Osteoblast (primary cell): ENCODE measurements around the gene PSMC3IP. TPM values are rescaled to one million over a fixed set of nuclear protein-coding genes. Genes with fewer than 3 reads are reported as not detected.
A peak's percentile ranks its signal among the peaks of the same experiment; 100 is the strongest.

Experiments
- DNase-seq: peaks from one replicate; pipeline ENCODE4 v3.0.0; 2011; ENCODE audit warnings: low spot score, mixed read lengths; ENCODE audit not compliant: insufficient read length; ENCODE audit errors: missing footprints
- H2AFZ ChIP-seq: 2 replicates; pipeline ENCODE4 v1.6.0; 2011; ENCODE audit warnings: mild to moderate bottlenecking, low read length
- H3K27ac ChIP-seq: 2 replicates; pipeline ENCODE4 v1.5.1; 2011; ENCODE audit warnings: mild to moderate bottlenecking, low read depth, low read length, moderate library complexity
- H3K27me3 ChIP-seq: 2 replicates; pipeline ENCODE4 v1.6.0; 2012; ENCODE audit warnings: mild to moderate bottlenecking, control low read depth, inconsistent platforms, low read length, moderate library complexity; ENCODE audit not compliant: insufficient read depth
- H3K36me3 ChIP-seq: 2 replicates; pipeline ENCODE4 v1.5.1; 2011; ENCODE audit warnings: mild to moderate bottlenecking, low read length, control low read depth, moderate library complexity; ENCODE audit not compliant: insufficient read depth
- H3K4me1 ChIP-seq: 2 replicates; pipeline ENCODE4 v1.5.1; 2011; ENCODE audit warnings: mild to moderate bottlenecking, low read length, control low read depth, moderate library complexity; ENCODE audit not compliant: insufficient read depth
- H3K4me2 ChIP-seq: 2 replicates; pipeline ENCODE4 v1.6.0; 2011; ENCODE audit warnings: mild to moderate bottlenecking, low read length; ENCODE audit not compliant: insufficient read depth
- H3K4me3 ChIP-seq: fragments of 200-600 bp; sonication (generic); 3 replicates; pipeline ENCODE4 v1.5.1; 2012; ENCODE audit warnings: mild to moderate bottlenecking, low read length, inconsistent platforms; ENCODE audit not compliant: insufficient read depth
- H3K79me2 ChIP-seq: 2 replicates; pipeline ENCODE4 v1.6.0; 2012; ENCODE audit warnings: mild to moderate bottlenecking, low read length, control low read depth, inconsistent platforms; ENCODE audit not compliant: insufficient read depth
- H3K9me3 ChIP-seq: 2 replicates; pipeline ENCODE4 v1.5.1; 2011; ENCODE audit warnings: low read depth, low read length, control low read depth
- H4K20me1 ChIP-seq: 2 replicates; pipeline ENCODE4 v1.6.0; 2012; ENCODE audit warnings: mild to moderate bottlenecking, low read length, control low read depth; ENCODE audit not compliant: insufficient read depth
- total RNA-seq: library from RNA; depleted of rRNA; stranded (reverse); fragments of >200 nt; gene quantifications from 2 replicates; pipeline ENCODE4 v1.2.3, GENCODE V29; 2012
- TF ChIP-seq, protein P1 (sequence below): IDR thresholded peaks from 2 replicates; pipeline ENCODE4 v1.5.1; 2011; ENCODE audit warnings: mild to moderate bottlenecking, low read depth, low read length, moderate library complexity; ENCODE audit errors: extremely low read depth

Gene PSMC3IP
- total RNA-seq, 1 donor: 1.8 TPM

DNA sequence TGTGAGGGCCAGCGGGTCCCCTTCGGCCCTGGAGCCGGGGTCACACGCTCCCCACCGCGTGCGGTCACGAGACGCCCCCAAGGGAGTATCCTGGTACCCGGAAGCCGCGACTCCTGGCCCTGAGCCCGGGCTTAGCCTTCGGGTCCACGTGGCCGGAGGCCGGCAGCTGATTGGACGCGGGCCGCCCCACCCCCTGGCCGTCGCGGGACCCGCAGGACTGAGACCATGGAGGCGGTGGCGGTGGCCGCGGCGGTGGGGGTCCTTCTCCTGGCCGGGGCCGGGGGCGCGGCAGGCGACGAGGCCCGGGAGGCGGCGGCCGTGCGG is 41.5 kb downstream of the PSMC3IP start, which contains the start of gene NAGLU:
Gene NAGLU (plus strand): TSS at position 194 of the 324 bp plus-strand sequence. CDS start 32 bp downstream, at position 226.
- Histone ChIP-seq H3K4me1 (peaks cover 17% of the 10 kb centered on the region), H3K9me3 (no peaks in the 10 kb centered on the region), H3K4me3 (peak within 1 kb of the TSS; percentile 88), H4K20me1 (peaks cover 10% of the 10 kb centered on the region), H3K27ac (peak within 1 kb of the TSS; percentile 77), H2AFZ (peak within 1 kb of the TSS; percentile 72), H3K27me3 (no peaks in the 10 kb centered on the region), H3K79me2 (peaks cover 25% of the 10 kb centered on the region), H3K36me3 (peaks cover 17% of the 10 kb centered on the region), H3K4me2 (peak within 1 kb of the TSS; percentile 99)
- TF ChIP-seq, protein P1, sequence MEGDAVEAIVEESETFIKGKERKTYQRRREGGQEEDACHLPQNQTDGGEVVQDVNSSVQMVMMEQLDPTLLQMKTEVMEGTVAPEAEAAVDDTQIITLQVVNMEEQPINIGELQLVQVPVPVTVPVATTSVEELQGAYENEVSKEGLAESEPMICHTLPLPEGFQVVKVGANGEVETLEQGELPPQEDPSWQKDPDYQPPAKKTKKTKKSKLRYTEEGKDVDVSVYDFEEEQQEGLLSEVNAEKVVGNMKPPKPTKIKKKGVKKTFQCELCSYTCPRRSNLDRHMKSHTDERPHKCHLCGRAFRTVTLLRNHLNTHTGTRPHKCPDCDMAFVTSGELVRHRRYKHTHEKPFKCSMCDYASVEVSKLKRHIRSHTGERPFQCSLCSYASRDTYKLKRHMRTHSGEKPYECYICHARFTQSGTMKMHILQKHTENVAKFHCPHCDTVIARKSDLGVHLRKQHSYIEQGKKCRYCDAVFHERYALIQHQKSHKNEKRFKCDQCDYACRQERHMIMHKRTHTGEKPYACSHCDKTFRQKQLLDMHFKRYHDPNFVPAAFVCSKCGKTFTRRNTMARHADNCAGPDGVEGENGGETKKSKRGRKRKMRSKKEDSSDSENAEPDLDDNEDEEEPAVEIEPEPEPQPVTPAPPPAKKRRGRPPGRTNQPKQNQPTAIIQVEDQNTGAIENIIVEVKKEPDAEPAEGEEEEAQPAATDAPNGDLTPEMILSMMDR: no peak
- DNase-seq: peak; percentile 100

DNA sequence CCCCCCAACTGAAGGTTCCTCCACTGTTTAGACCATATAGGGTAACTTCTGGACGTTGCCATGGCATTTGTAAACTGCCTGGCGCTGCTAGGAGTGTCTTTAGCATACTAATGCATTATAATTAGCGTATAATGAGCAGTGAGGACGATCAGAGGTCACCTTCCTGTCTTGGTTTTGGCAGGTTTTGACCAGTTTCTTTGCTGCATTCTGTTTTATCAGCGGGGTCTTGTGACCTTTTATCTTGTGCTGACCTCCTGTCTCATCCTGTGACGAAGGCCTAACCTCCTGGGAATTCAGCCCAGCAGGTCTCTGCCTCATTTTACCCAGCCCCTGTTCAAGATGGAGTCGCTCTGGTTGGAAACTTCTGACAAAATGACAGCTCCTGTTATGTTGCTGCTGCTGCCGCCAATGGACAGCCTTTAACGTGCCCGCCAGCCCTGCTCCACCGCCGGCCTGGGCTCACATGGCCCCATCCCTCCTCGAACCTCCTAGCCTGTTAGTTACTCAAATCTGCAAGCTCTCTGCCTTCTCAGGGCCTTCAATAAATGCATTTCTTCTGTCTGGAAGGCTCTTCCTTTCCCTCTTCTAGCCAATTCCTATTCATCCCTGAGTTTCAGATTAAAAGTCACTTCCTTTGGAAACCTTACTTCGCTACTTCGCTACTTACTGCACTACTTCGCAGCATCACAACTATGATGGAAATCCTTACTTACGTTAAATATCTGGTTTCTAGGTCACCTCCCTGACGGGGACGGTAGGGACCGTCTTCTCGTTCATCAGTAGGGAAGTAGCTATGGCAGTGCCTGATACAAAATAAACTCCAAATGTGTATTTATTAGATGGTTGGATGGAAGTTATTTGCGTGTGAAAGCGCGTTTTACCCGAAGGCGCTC is 42.1 kb downstream of the PSMC3IP start:
- Histone ChIP-seq H3K4me3 (peak overlapping the region; percentile 88), H3K27me3 (no peaks in the 10 kb centered on the region), H2AFZ (peak overlapping the region; percentile 72), H3K79me2 (peaks cover 25% of the 10 kb centered on the region), H3K36me3 (peaks cover 13% of the 10 kb centered on the region), H3K4me2 (peak overlapping the region; percentile 99), H3K9me3 (no peaks in the 10 kb centered on the region), H4K20me1 (peaks cover 10% of the 10 kb centered on the region), H3K27ac (peak overlapping the region; percentile 77), H3K4me1 (peaks cover 17% of the 10 kb centered on the region)
- peak; percentile 11 for DNase-seq
- TF ChIP-seq, protein P1: no peak

DNA sequence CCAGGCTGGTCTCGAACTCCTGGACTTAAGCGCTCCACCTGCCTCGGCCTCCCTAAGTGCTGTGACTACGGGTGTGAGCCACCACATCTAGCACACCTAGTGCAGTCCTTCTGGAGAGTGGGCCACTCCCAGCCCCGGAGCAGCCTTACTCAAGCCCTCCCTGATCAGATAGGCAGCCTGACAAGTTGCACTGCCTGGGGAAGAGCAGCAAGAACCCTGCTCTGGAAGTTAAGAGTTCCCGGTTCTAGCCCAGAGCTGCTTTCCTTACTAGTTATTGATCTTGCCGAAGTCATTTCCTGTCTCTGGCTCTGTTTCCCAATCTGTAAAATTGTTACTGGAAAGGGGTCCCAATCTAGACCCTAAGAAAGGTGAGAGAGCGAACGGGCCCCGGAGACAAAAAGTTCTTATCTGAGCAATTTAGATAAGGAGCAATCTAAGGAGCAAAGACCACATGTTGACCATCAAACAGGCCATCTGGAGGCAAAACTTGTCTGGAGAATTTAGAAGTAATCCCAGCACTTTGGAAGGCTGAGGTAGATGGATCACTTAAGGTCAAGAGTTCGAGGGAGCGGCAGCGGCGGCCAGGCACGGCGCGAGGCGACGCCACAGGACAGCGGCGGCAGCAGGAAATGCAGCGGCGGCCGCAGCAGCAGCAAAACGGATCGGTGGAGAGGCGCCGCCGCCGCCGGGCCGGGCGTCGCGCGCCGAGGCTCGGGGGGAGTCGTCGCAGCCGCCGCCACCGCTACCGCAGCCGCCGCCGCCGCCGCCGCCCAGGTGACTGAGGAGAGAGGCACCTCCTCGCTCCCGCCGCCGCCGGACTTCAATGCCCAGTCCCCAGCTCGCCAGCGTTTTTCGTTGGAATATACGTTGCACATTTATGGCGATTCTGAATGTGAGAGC is 45.8 kb downstream of the PSMC3IP start:
- Histone ChIP-seq H3K4me3 (peak overlapping the region; percentile 75), H3K27ac (peak overlapping the region; percentile 25), H3K79me2 (peaks cover 7% of the 10 kb centered on the region), H2AFZ (peak overlapping the region; percentile 70), H3K36me3 (no peaks in the 10 kb centered on the region), H3K4me2 (peak overlapping the region; percentile 85), H4K20me1 (no peaks in the 10 kb centered on the region), H3K4me1 (peaks cover 16% of the 10 kb centered on the region), H3K27me3 (no peaks in the 10 kb centered on the region), H3K9me3 (no peaks in the 10 kb centered on the region)
- peak; percentile 92 for DNase-seq
- TF ChIP-seq, protein P1: peak; percentile 28
